Measurements from ENCODE around the gene TMEM179B. TPM values are rescaled to one million over a fixed set of nuclear protein-coding genes. Genes with fewer than 3 reads are reported as not detected.
A peak's percentile ranks its signal among the peaks of the same experiment; 100 is the strongest.

TMEM179B gene
- polyA plus RNA-seq, 3 donors: 95.8 to 236 (median 220) TPM

- H2AFZ ChIP-seq (ENCODE audit: insufficient read depth, low read depth, low read length, poor library complexity, severe bottlenecking): no peak overlapping the region
Observed at GRCh38 chr11:62804310-62805075, 17.3 kb downstream of the TMEM179B start.

More at GRCh38 chr11:62804310-62805075, 17.3 kb downstream of the TMEM179B start:
- Histone ChIP-seq H3K4me1 (ENCODE audit: control insufficient read depth in 1 of 2, insufficient read depth in 2 of 2, low read length in 2 of 2) (peaks cover 44 to 48% of the 10 kb centered on the region in 2 donors), H3K4me2 (replicated peaks; ENCODE audit: extremely low read depth, low read length, poor library complexity, severe bottlenecking) (peak overlapping the region; percentile 82), H3K9ac (ENCODE audit: insufficient read depth, low read length, poor library complexity, severe bottlenecking) (peak overlapping the region; percentile 89), H4K20me1 (ENCODE audit: insufficient read depth, low read length) (peaks cover 54% of the 10 kb centered on the region), H3K36me3 (replicated peaks in 1 of 2; ENCODE audit: control insufficient read depth in 1 of 2, insufficient read depth in 2 of 2, low read length in 2 of 2) (peaks cover 40 to 43% of the 10 kb centered on the region in 2 donors), H3K79me2 (ENCODE audit: insufficient read depth, low read length) (peaks cover 63% of the 10 kb centered on the region), H3K4me3 (replicated peaks in 1 of 3; ENCODE audit: low read depth in 2 of 3, low read length in 3 of 3) (peak overlapping the region; percentile 75 to 97 (median 91)), H3K27me3 (ENCODE audit: control insufficient read depth in 2 of 2, insufficient read depth in 2 of 2, low read length in 2 of 2) (no peaks in the 10 kb centered on the region), H3K9me3 (replicated peaks in 1 of 2; ENCODE audit: control insufficient read depth in 1 of 2, insufficient read depth in 1 of 2, low read length in 2 of 2) (no peaks in the 10 kb centered on the region), H3K27ac (ENCODE audit: low read depth in 1 of 2, low read length in 2 of 2) (peak overlapping the region; percentile 98)
- 3% methylated on average over 9 of the region's 14 CpGs for WGBS (ENCODE audit: insufficient coverage)
- Mint-ChIP-seq H3K27me3 (ENCODE audit: low read depth in 3 of 3) (peaks cover 0 to 3% (median 2%) of the 10 kb centered on the region in 3 donors), H3K9me3 (no peaks in the 10 kb centered on the region), H3K36me3 (peaks cover 45 to 53% of the 10 kb centered on the region in 2 donors), H3K4me3 (peak overlapping the region; percentile 97 to 98), H3K4me1 (peaks cover 35% of the 10 kb centered on the region), H3K27ac (peak overlapping the region; percentile 93 to 99 (median 96))
- TF ChIP-seq CTCF (IDR thresholded peaks at IDR 0.05): no peak
- intact Hi-C loops (cut with micrococcal nuclease): loop anchor here (1.0 to 5.0 kb wide), 3 partner anchors 28 to 33 kb away; partner anchors contain the start of genes STX5 (in 1 of the 2), TAF6L (in 1 of the 2), TEX54 (in 1 of the 2) and WDR74 (in 1 of the 2)
- peak in 2 of 3 donors; percentile 30 to 36 for DNase-seq

Data from CD14-positive monocyte (primary cell).